ENCODE results near the gene FAM120A. TPM values are rescaled to one million over a fixed set of nuclear protein-coding genes. Genes with fewer than 3 reads are reported as not detected.

The FAM120A gene
- total and polyA plus RNA-seq, 9 of the 15 experiments (the other 6 are each of a cell fraction or from before 2014, with no cell fraction given) = 8.7 to 71.0 (median 42.2) TPM

DNA sequence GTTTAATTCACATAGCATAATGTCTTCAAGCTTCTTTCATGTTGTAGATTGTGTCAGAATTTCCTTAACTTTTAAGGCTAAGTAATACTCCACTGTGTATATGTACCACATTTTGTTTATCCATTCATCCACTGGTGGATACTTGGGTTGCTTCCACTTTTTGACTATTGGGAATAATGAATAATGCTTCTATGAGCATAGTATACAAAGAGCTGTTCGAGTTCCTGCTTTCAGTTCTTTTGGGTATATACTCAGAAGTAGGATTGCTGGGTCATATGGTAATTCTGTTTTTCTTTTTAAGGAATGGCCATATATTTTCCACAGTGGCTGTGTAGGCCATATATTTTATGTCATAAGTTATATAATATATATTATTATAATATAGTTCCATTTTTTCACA lies 5.5 kb downstream of the FAM120A start (continued):
- TF ChIP-seq ZBTB11 (CRISPR knock-in tag; IDR thresholded peaks at IDR 0.05) (no peak), PHTF2 (CRISPR knock-in tag; IDR thresholded peaks at IDR 0.05) (no peak), USF1 (CRISPR knock-in tag; IDR thresholded peaks at IDR 0.05) (no peak)

GRCh38 chr9:93458712-93459111 lies 7.2 kb downstream of the FAM120A start:
- TF ChIP-seq ZNF445 (CRISPR knock-in tag; IDR thresholded peaks at IDR 0.05; ENCODE audit: low read depth) = no peak
- TF ChIP-seq CCNT2 (IDR thresholded peaks at IDR 0.05; ENCODE audit: borderline replicate concordance, extremely low read depth, insufficient read length, low read depth, low read length) = no peak
- TF ChIP-seq ETV1 (tag; conservative IDR thresholded peaks at IDR 0.05; ENCODE audit: low read depth) = no peak
- TF ChIP-seq CEBPB (tag; IDR thresholded peaks at IDR 0.05) = peak; percentile 36; the same call in 1 of the 2 replicates
- TF ChIP-seq GTF2E2 (tag; IDR thresholded peaks at IDR 0.05) = no peak
- TF ChIP-seq ZFP36 (IDR thresholded peaks at IDR 0.05; ENCODE audit: low read depth, low read length, partially characterized antibody) = no peak
- TF ChIP-seq CGGBP1 (CRISPR knock-in tag; IDR thresholded peaks at IDR 0.05) = no peak
- no peak for TF ChIP-seq ZNF354B (CRISPR knock-in tag; IDR thresholded peaks at IDR 0.05)
- no peak for TF ChIP-seq YBX1 (IDR thresholded peaks at IDR 0.05)
- Histone ChIP-seq H4K20me1 (replicated peaks; ENCODE audit: control insufficient read depth, insufficient read depth, low read length) (peaks cover 13% of the 10 kb centered on the region; the same call in 1 of the 2 replicates), H3K27ac (ENCODE audit: extremely low read depth, low read depth, low read length) (no peak overlapping the region), H3K9me3 (replicated peaks; ENCODE audit: control insufficient read depth, insufficient read depth, low read depth, low read length) (no peaks in the 10 kb centered on the region), H3K4me1 (replicated peaks in 1 of 2; ENCODE audit: control insufficient read depth in 2 of 2, insufficient read depth in 2 of 2, low read length in 2 of 2) (peaks cover 0 to 24% of the 10 kb centered on the region in 2 experiments; a peak in 3 of 5 replicates), H3K9ac (ENCODE audit: insufficient read depth in 1 of 2, low read depth in 2 of 2, low read length in 2 of 2) (no peak overlapping the region), H3K79me2 (ENCODE audit: control insufficient read depth, insufficient read depth, low read length) (peaks cover 100% of the 10 kb centered on the region), H3K4me2 (ENCODE audit: insufficient read depth, low read length) (no peak overlapping the region), H2AFZ (ENCODE audit: low read depth, low read length) (no peak overlapping the region), H3K27me3 (ENCODE audit: control insufficient read depth in 2 of 2, insufficient read depth in 2 of 2, low read length in 2 of 2) (no peaks in the 10 kb centered on the region), H3K36me3 (ENCODE audit: control insufficient read depth, insufficient read depth, low read length) (peaks cover 56% of the 10 kb centered on the region; the same call in 2 of the 3 replicates), H3K4me3 (no peak overlapping the region), H3K9me1 (ENCODE audit: control insufficient read depth, insufficient read depth, low read length) (no peaks in the 10 kb centered on the region)
- CTCF ChIA-PET (ENCODE audit: low intra/inter-chr PET ratio) = no interaction called here
- ATAC-seq (no peak), DNase-seq (ENCODE audit: extremely low read depth in 1 of 4, low spot score in 3 of 4) (no peak), FAIRE-seq (no peak)
- POLR2A ChIA-PET = interaction anchor here (0.6 kb wide), 1 partner anchor 20 kb away, joined by 5 read pairs; no protein-coding TSS in a partner anchor
- no TSS peak for BruUV-seq (replicated peaks)
- WGBS (ENCODE audit: insufficient coverage, low coverage, missing lambda C conversion rate) = 73% methylated on average over 4 of the region's 4 CpGs
- intact Hi-C loops (cut with micrococcal nuclease) (no loop called here), in situ Hi-C loops (cut with MboI) (no loop called here)
